GM19351 (cell line): ENCODE results near the gene ITGA2B.
"Not testable (repeated sequence)": the region's sequence is repeated elsewhere in the genome, so short reads cannot be mapped to it uniquely, and the experiment has no call there.

ENCODE experiments used
- ATAC-seq: cut with Tn5 transposase; IDR thresholded peaks from one replicate; pipeline ENCODE4 v1.9.1; 2021; ENCODE audit warnings: mild to moderate bottlenecking, moderate library complexity; ENCODE audit not compliant: unreplicated experiment

The ITGA2B gene

GRCh38 chr17:44333371-44333770 lies 56.1 kb downstream of the ITGA2B start:
- no peak for ATAC-seq

DNA sequence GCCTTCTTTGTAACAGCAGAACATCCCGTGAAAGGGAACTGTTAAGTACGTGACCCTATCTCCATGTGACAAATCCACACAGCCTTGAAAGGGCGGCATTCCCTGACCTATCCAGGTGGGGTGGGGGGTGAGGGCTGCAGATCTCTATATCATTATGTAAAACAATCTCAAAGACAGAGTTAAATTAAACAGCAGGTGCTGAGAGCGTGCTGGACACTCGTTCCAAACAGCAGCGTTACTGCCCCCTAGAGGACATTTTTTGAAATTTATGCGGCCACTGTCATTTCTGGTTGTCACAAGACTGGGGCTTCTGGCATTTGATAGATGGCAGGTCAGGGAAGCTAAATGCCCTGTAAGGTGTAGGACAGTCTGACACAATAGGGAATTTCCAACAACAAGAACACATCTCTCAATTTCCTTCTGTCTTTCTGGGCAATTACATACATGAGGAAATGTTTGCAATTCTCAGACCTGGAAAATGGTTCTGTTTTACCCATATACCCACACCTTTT lies 58.1 kb downstream of the ITGA2B start:
- ATAC-seq: no peak

DNA sequence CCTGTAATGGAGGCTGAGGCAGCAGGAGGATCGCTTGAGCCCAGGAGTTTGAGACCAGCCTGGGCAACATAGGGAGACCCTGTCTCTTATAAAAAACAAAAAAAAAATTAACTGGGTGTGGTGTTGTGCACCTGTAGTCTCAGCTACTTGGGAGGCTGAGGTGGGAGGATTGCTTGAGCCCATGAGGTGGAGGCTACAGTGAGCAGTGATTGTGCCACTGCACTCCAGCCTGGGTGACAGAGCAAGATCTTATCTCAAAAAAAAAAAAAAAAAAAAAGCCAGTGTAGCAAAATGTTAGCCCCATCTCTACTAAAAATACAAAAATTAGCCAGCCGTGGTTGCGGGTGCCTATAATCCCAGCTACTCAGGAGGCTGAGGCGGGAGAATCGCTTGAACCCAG lies 59.2 kb downstream of the ITGA2B start:
- not testable (repeated sequence) for ATAC-seq

DNA sequence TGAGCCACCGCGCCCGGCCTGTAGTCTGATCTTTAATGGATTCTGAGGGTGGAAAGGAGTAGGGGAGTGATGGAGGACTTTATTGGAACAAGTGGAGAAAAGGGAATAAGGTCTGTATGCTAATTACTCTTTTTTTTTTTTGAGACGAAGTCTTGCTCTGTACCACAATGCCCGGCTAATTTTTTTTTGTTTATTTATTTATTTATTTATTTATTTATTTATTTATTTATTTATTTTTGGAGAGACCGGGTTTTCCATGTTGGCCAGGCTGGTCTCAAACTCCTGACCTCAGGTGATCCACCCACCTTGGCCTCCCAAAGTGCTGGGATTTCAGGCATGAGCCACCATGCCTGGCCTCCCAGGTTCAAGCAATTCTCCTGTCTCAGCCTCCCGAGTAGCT lies 59.9 kb downstream of the ITGA2B start:
- ATAC-seq: not testable (repeated sequence)

- ATAC-seq: no peak
Measured at GRCh38 chr17:44327715-44328449, 61.6 kb downstream of the ITGA2B start.

- ATAC-seq: peak; percentile 55
Measured at GRCh38 chr17:44326861-44327444, 62.5 kb downstream of the ITGA2B start.

DNA sequence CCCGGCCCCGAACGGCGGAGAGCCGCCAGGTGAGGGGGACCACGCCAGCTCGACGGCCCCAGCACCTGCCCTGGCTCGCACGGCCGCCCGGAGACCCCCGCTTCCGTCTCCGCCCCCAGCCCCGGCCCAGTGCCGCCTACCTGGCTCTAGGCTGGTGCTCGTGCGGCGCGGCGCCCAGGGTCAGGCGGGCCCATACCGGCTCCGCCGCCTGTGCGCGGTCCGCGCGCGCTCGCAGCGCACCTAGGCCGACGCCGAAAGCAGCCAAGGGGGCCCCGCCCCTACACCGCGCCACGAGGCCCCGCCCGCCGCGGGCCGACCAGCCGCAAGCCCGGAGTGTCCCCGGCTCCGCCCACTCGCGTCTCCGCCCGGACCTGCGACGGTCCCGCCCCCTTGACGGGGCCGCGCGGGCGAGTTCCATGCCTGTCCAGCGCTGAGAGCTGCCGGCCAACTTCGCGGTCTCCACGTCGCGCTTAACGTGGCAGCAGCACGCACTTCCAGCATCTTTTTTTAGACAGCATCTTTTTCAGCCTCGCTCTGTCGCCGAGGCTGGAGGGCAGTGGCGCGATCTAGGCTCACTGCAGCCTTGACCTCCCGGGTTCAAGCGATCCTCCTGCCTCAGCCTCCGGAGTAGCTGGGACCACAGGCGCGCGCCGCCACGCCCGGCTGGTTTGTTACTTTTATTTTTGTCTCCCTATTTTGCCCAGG lies 64.7 kb downstream of the ITGA2B start, which contains the start of gene SLC25A39:
TSS of gene SLC25A39 (minus strand) at position 253 of the 705 bp plus-strand sequence. CDS start 1,261 bp downstream, outside the sequence.
- peak; percentile 61 for ATAC-seq

- ATAC-seq: no peak
Measured at GRCh38 chr17:44324092-44324570, 65.3 kb downstream of the ITGA2B start.

DNA sequence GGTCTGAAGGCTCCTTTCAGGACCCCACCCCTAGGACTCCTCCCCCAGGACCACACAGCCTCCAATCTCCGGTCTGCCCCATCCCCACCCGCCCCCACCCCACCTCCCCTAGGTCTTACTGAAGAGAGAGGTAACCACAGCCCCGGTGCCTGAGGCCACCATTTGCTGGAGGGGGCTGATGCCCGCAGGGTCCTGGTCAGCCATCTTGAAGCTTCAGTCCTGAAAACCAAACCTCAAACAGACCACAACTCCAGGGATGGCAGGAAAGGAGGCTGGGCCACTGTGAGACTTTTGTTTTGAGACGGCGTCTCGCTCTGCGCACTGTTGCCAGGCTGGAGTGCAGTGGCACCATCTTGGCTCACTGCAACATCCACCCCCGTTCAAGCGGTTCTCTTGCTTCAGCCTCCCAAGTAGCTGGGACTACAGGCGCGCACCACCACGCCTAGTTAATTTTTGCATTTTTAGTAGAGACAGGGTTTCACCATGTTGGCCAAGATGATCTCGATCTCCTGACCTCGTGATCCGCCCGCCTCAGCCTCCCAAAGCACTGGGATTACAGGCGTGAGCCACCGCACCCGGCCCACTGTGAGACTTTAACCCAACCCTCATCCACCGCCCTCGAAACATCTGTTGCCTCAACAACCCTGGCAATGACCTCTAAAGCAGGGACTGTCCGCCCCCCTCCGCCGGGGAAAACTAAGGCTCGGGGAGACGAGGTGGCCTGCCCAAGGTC lies 65.9 kb downstream of the ITGA2B start:
- ATAC-seq: no peak

DNA sequence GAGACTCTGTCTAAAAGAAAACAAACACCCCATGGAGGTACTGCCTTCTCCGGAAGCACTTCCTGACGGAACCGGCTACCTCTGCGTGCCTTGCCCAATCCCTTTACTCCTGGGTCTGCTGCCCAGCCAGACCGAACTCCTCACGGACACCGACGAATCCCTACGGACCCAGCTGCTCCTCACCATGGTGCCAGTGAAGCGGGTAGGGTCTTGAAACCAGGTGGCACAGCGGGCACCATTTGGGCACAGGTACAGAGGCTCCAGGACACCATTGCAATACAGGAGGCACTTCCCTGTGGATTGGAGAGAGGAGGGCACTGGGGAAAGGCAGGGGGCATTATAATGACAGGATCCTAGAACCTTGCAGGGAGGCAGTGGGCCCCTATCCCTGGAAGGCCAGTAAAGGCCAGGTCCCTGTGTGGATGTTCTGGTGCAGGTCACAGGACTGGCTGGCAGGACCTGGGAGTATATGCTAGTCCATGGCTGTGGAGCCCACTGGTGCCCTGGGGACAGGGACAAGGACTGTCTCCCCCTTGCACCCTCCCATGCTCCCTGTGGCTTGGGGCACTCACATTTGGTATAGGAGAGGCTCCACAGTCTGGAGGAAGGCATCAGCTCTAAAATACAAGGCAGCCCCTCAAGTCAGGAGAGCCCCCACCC lies 67.1 kb downstream of the ITGA2B start:
- ATAC-seq: no peak
